Left lung (tissue), 10 donors: Measurements from ENCODE around the gene ATP13A5. TPM values are rescaled to one million over a fixed set of nuclear protein-coding genes. Genes with fewer than 3 reads are reported as not detected.

Experiments
- ATAC-seq: fragments of 200-7000 bp; cut with Tn5 transposase; one replicate; pipeline ENCODE4 v1.9.1; 2020; ENCODE audit warnings: moderate library complexity
- DNase-seq, 4 donors: peaks; one replicate each; pipeline ENCODE4 v3.0.0-alpha.2; 2013 to 2020
- H3K27ac ChIP-seq, 2 donors: fragments of 200-600 bp; sonication (generic) in 1 of 2; one replicate each; pipeline versions ENCODE4 v1.5.0 to v1.8.0; 2020 to 2021
- H3K27me3 ChIP-seq, 2 donors: fragments of 200-600 bp; sonication (generic) in 1 of 2; one replicate each; pipeline versions ENCODE4 v1.5.0 to v1.8.0; 2020 to 2021
- H3K36me3 ChIP-seq, 2 donors: fragments of 200-600 bp; sonication (generic) in 1 of 2; one replicate each; pipeline versions ENCODE4 v1.5.0 to v1.8.0; 2020 to 2021
- H3K4me1 ChIP-seq, 2 donors: fragments of 200-600 bp; one replicate each; pipeline ENCODE4 v1.8.0; 2021
- H3K4me3 ChIP-seq, 2 donors: fragments of 200-600 bp; sonication (generic) in 1 of 2; one replicate each; pipeline versions ENCODE4 v1.5.0 to v1.8.0; 2020 to 2021; ENCODE audit warnings: mild to moderate bottlenecking in 1 of 2
- H3K9me3 ChIP-seq, 2 donors: fragments of 200-600 bp; sonication (generic) in 1 of 2; one replicate each; pipeline versions ENCODE4 v1.5.0 to v1.8.0; 2020 to 2021
- intact Hi-C, 2 donors: fragments of 100-400 bp; cut with DNase I; formaldehyde crosslinking; loops; one replicate each; pipeline versions ENCODE4 v1.11.2 to v1.14.2; 2022
- polyA plus RNA-seq, 6 donors: library from polyadenylated mRNA; unstranded; fragments of 120-200 nt; gene quantifications; one replicate each; pipeline ENCODE4 v1.2.1, GENCODE V29; 2013; ENCODE audit not compliant: insufficient read length in 6 of 6
- total RNA-seq, 2 donors: library from RNA; stranded (reverse); fragmentation: NEBNext Ultra II Directional; extraction: Animal tissue kit (Norgen Biotek cat#: 25700); gene quantifications; one replicate each; pipeline ENCODE4 v1.2.1, GENCODE V29; 2021
- TF ChIP-seq, protein P1 (sequence below), 2 donors: fragments of 200-600 bp; sonication (generic) in 1 of 2; IDR thresholded peaks; one replicate each; pipeline versions ENCODE4 v1.5.0 to v1.8.0; 2021; ENCODE audit warnings: antibody characterized with exemption in 2 of 2
- donor health status: DM: no; HTN: yes; CAD: no.
- donor health status: DM: no; HTN: no; CAD: no.

Gene ATP13A5
- total and polyA plus RNA-seq, 8 donors: 0.36 to 1.4 (median 0.96) TPM

DNA sequence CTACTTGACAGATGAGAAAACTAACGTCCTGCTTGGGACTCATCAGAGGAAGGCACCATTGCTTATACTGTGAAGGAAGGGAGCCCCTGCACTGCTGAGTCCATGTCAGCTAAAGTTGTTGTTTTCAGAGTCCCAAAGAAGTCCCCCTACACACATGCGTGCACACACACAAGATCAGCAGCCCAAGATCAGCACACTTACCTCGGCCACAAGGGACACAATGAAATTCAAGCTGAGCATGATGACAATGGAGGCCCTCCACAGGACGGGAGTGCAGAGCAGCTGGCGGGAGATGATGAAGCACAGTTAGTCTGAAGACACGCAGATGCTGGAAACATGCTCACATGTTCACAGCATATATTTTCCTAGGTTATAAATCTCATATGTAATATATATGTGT, 28.6 kb upstream of the ATP13A5 start:
- intact Hi-C loops: no loop called here
- no peak overlapping the region for H3K4me3 ChIP-seq
- no peaks in the 10 kb centered on the region for H3K27me3 ChIP-seq
- H3K27ac ChIP-seq: no peak overlapping the region
- TF ChIP-seq, protein P1, sequence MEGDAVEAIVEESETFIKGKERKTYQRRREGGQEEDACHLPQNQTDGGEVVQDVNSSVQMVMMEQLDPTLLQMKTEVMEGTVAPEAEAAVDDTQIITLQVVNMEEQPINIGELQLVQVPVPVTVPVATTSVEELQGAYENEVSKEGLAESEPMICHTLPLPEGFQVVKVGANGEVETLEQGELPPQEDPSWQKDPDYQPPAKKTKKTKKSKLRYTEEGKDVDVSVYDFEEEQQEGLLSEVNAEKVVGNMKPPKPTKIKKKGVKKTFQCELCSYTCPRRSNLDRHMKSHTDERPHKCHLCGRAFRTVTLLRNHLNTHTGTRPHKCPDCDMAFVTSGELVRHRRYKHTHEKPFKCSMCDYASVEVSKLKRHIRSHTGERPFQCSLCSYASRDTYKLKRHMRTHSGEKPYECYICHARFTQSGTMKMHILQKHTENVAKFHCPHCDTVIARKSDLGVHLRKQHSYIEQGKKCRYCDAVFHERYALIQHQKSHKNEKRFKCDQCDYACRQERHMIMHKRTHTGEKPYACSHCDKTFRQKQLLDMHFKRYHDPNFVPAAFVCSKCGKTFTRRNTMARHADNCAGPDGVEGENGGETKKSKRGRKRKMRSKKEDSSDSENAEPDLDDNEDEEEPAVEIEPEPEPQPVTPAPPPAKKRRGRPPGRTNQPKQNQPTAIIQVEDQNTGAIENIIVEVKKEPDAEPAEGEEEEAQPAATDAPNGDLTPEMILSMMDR (IDR thresholded peaks at IDR 0.05): no peak
- no peak for DNase-seq
- no peaks in the 10 kb centered on the region for H3K4me1 ChIP-seq
- no peaks in the 10 kb centered on the region for H3K9me3 ChIP-seq
- H3K36me3 ChIP-seq: no peaks in the 10 kb centered on the region
- ATAC-seq: no peak

GRCh38 chr3:193403307-193403706, 24.8 kb upstream of the ATP13A5 start:
- Histone ChIP-seq H3K36me3 (no peaks in the 10 kb centered on the region), H3K9me3 (no peaks in the 10 kb centered on the region), H3K27me3 (no peaks in the 10 kb centered on the region), H3K27ac (no peak overlapping the region), H3K4me3 (no peak overlapping the region), H3K4me1 (peaks cover 0 to 4% of the 10 kb centered on the region in 2 donors)
- intact Hi-C loops: no loop called here
- DNase-seq: no peak
- TF ChIP-seq, protein P1 (IDR thresholded peaks at IDR 0.05): no peak
- no peak for ATAC-seq

DNA sequence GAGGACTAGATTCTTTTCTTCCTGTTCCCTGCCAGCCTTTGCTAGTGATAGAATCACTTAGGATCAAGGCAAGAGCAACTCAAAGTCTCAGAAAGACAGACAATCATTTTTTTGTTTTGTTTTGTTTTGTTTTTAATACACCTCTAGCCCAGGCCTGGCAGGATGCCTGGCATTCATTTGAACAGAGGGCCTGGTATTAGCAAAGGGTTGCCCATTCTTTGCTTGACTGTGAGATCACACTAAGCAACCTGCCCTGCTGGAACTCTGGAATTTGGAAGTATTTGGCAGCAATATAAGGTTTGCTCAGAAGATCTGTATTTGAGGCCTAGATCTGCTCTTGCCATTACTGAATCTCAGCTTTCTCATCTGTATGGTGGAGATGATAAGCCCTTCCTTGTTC, 21.8 kb upstream of the ATP13A5 start:
- ATAC-seq: peak; percentile 30
- intact Hi-C loops: no loop called here
- no peak for DNase-seq

DNA sequence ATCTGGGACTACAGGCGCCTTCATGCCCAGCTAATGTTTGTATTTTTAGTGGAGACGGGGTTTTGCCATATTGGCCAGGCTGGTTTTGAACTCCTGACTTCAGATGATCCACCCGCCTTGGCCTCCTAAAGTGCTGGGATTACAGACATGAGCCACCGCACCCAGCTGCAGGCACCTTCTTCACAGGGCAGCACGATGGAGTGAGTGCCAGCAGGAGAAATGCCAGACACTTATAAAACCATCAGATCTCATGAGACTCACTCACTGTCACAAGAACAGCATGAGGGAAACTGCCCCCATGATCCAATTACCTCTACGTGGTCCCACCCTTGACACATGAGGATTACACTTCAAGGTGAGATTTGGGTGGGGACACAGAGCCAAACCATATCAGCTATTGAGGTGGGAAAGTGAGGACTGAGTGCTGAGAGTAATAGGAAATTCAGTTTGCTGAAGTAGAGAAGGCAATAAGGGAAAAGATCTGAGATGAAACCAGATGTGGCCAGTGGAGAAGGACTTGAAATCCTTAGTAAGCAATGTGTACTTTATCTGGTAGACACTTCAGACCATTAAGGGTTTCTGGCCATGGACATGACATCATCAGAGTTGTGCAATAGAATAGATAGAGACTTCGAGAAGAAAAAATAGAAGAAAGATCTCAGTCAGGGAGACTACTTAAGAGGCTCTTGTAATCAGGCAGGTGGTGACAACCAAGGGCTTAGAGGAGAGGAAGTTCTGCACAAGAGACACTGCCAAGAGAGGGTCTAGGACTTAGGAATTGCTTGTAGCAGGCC, 18.1 kb upstream of the ATP13A5 start:
- no peak for DNase-seq
- Histone ChIP-seq H3K36me3 (no peaks in the 10 kb centered on the region), H3K4me3 (no peak overlapping the region), H3K27me3 (no peaks in the 10 kb centered on the region), H3K27ac (no peak overlapping the region), H3K9me3 (no peaks in the 10 kb centered on the region), H3K4me1 (peaks cover 0 to 4% of the 10 kb centered on the region in 2 donors)
- TF ChIP-seq, protein P1 (IDR thresholded peaks at IDR 0.05): no peak
- peak; percentile 48 for ATAC-seq
- intact Hi-C loops: no loop called here

More for the DNA sequence above, 21.8 kb upstream of the ATP13A5 start:
- Histone ChIP-seq H3K4me3 (no peak overlapping the region), H3K9me3 (no peaks in the 10 kb centered on the region), H3K27me3 (no peaks in the 10 kb centered on the region), H3K4me1 (peaks cover 0 to 4% of the 10 kb centered on the region in 2 donors), H3K27ac (no peak overlapping the region), H3K36me3 (no peaks in the 10 kb centered on the region)
- TF ChIP-seq, protein P1 (IDR thresholded peaks at IDR 0.05): no peak

DNA sequence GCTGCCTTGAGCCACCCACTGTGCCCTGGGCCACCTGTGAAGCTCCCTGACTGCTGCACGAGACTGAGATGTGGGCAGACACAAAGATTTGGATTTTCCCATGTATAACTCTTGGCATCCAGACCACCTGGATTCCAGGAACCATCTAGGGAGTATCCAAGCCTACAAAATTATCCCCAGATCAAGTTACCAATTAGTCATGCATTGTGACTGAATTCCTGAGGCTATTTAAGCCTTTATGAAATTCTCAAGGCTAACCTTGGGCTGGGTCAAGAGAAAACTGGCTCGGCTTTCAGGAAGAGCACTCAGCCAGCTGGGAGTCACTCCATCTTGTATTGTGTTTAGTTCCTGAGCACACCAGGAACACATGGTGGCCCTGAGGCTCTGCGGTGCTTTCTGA, 13.3 kb upstream of the ATP13A5 start:
- Histone ChIP-seq H3K4me1 (no peaks in the 10 kb centered on the region), H3K4me3 (no peak overlapping the region), H3K27me3 (no peaks in the 10 kb centered on the region), H3K9me3 (no peaks in the 10 kb centered on the region), H3K36me3 (no peaks in the 10 kb centered on the region), H3K27ac (no peak overlapping the region)
- DNase-seq (no peak), ATAC-seq (peak; percentile 28)
- intact Hi-C loops: no loop called here
- TF ChIP-seq, protein P1 (IDR thresholded peaks at IDR 0.05): no peak
